Measurements from ENCODE around the gene FAM50B.

DNA sequence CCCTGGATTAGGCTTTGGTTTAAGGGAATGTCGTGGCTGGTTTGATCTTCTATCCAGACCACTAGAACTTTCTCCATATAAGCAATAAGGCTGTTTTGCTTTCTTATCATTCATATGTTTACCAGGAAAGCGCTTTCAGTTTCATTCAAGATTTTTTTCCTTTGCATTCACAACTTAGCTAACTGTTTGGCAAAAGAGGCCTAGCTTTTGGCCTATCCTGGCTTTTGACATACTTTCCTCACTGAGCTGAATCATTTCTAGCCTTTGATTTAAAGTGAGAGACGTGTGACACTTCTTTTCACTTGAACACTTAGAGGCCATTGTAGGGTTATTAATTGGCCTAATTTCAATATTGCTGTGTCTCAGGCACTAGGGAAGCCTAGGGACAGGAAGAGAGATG is 1.7 kb upstream of the FAM50B start:
- TF ChIP-seq ZNF707 (tag by site-specific recombination; IDR thresholded peaks at IDR 0.05), result no peak
- TF ChIP-seq, protein P1, sequence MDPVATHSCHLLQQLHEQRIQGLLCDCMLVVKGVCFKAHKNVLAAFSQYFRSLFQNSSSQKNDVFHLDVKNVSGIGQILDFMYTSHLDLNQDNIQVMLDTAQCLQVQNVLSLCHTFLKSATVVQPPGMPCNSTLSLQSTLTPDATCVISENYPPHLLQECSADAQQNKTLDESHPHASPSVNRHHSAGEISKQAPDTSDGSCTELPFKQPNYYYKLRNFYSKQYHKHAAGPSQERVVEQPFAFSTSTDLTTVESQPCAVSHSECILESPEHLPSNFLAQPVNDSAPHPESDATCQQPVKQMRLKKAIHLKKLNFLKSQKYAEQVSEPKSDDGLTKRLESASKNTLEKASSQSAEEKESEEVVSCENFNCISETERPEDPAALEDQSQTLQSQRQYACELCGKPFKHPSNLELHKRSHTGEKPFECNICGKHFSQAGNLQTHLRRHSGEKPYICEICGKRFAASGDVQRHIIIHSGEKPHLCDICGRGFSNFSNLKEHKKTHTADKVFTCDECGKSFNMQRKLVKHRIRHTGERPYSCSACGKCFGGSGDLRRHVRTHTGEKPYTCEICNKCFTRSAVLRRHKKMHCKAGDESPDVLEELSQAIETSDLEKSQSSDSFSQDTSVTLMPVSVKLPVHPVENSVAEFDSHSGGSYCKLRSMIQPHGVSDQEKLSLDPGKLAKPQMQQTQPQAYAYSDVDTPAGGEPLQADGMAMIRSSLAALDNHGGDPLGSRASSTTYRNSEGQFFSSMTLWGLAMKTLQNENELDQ (tag by site-specific recombination; IDR thresholded peaks at IDR 0.05; ENCODE audit: low read depth), result no peak
- TF ChIP-seq MEIS1 (CRISPR knock-in tag; IDR thresholded peaks at IDR 0.05; ENCODE audit: borderline replicate concordance), result no peak
- TF ChIP-seq AEBP2 (tag by site-specific recombination; IDR thresholded peaks at IDR 0.05; ENCODE audit: borderline replicate concordance), result no peak
- TF ChIP-seq ZNF404 (tag by site-specific recombination; IDR thresholded peaks at IDR 0.05), result no peak
- TF ChIP-seq ZNF274 (IDR thresholded peaks at IDR 0.05; ENCODE audit: low read length), result no peak
- no peak for TF ChIP-seq ZNF274 (tag by site-specific recombination; IDR thresholded peaks at IDR 0.05; ENCODE audit: borderline replicate concordance)
